A549 (cell line): Measurements from ENCODE around the gene NCOA7.

Source experiments
- CEBPB ChIP-seq, 2 experiments: fragments of >200 bp in 1 of 2; sonication (Bioruptor Twin) in 1 of 2; formaldehyde crosslinking in 1 of 2; IDR thresholded peaks; 2 replicates each; pipeline ENCODE4 v1.6.1; 2012 to 2016
- CTCF ChIP-seq: fragments of >200 bp; sonication (Bioruptor Twin); formaldehyde crosslinking; IDR thresholded peaks from 3 replicates; pipeline ENCODE4 v1.5.1; 2016
- FOXS1 ChIP-seq: fragments of 250-450 bp; sonication (Bioruptor Pico); IDR thresholded peaks from 2 replicates; pipeline ENCODE4 v1.5.0; 2020; ENCODE audit warnings: mild to moderate bottlenecking, moderate library complexity
- HDAC2 ChIP-seq: fragments of 200-600 bp; sonication (generic); IDR thresholded peaks from 2 replicates; pipeline ENCODE4 v1.6.1; 2016
- JUN ChIP-seq, 2 experiments: fragments of >200 bp; sonication (Bioruptor Twin); formaldehyde crosslinking; IDR thresholded peaks; 2 replicates in 1 of 2; 3 replicates in 1 of 2; pipeline ENCODE4 v1.6.1; 2016 to 2017
- MYC ChIP-seq: IDR thresholded peaks from 2 replicates; pipeline ENCODE4 v1.6.1; 2012; ENCODE audit warnings: mild to moderate bottlenecking, inconsistent platforms, low read length, improper control_type of control experiment, borderline replicate concordance
- NR3C1 ChIP-seq: fragments of >200 bp; sonication (Bioruptor Twin); formaldehyde crosslinking; IDR thresholded peaks from 3 replicates; pipeline ENCODE4 v1.6.1; 2017
- POLR2A ChIP-seq: IDR thresholded peaks from 2 replicates; pipeline ENCODE4 v1.6.1; 2012; ENCODE audit warnings: mild to moderate bottlenecking, low read length
- RFX5 ChIP-seq: fragments of 450-650 bp; IDR thresholded peaks from 2 replicates; pipeline ENCODE4 v1.7.1; 2014; ENCODE audit warnings: antibody characterized with exemption, mild to moderate bottlenecking, moderate library complexity
- SREBF2 ChIP-seq: fragments of 450-650 bp; IDR thresholded peaks from 2 replicates; pipeline ENCODE4 v1.6.1; 2014; ENCODE audit warnings: mild to moderate bottlenecking, moderate library complexity
- TP53 ChIP-seq: fragments of 250-450 bp; sonication (Bioruptor Pico); IDR thresholded peaks from 2 replicates; pipeline ENCODE4 v1.5.0; 2021; ENCODE audit warnings: mild to moderate bottlenecking, moderate library complexity
- TF ChIP-seq, protein P1 (sequence below): IDR thresholded peaks from 2 replicates; pipeline ENCODE4 v1.6.1; 2012; ENCODE audit warnings: low read depth, borderline replicate concordance

- TF ChIP-seq, protein P1, sequence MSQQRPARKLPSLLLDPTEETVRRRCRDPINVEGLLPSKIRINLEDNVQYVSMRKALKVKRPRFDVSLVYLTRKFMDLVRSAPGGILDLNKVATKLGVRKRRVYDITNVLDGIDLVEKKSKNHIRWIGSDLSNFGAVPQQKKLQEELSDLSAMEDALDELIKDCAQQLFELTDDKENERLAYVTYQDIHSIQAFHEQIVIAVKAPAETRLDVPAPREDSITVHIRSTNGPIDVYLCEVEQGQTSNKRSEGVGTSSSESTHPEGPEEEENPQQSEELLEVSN, result no peak
- TF ChIP-seq CEBPB (IDR thresholded peaks at IDR 0.05), result no peak
- no peak for TF ChIP-seq CTCF
- no peak for TF ChIP-seq TP53
- no peak for TF ChIP-seq SREBF2
- no peak for TF ChIP-seq NR3C1
- no peak for TF ChIP-seq POLR2A
- TF ChIP-seq FOXS1 (CRISPR knock-in tag), result no peak
- no peak for TF ChIP-seq HDAC2
- TF ChIP-seq JUN (IDR thresholded peaks at IDR 0.05), result no peak
- no peak for TF ChIP-seq MYC
- TF ChIP-seq RFX5, result no peak
Observed at GRCh38 chr6:125766641-125767040, 24.1 kb upstream of the NCOA7 start.
